Caco-2 (cell line): ENCODE results near the gene UTP4. TPM values are rescaled to one million over a fixed set of nuclear protein-coding genes. Genes with fewer than 3 reads are reported as not detected.

ENCODE experiments used
- BruUV-seq: library from RNA; stranded (reverse); fragments of 400-500 nt; replicated peaks from 2 replicates; lab custom pipeline; 2021; lab: Mats Ljungman, UMichigan
- CTCF ChIA-PET: fragments of 300-600 bp; sonication (Branson Sonifier 250); formaldehyde crosslinking; loops from one replicate; lab custom pipeline; 2022; ENCODE audit warnings: antibody characterized with exemption; lab: Charles Lee
- POLR2A ChIA-PET: fragments of 300-600 bp; sonication (Branson Sonifier 250); formaldehyde crosslinking; loops from one replicate; lab custom pipeline; 2022; ENCODE audit warnings: antibody characterized with exemption; lab: Charles Lee
- DNase-seq, 2 experiments: peaks; one replicate each; pipeline versions ENCODE4 v3.0.0 to v3.0.0-alpha.2; 2020 to 2022
- H3K27me3 ChIP-seq: replicated peaks from 2 replicates; pipeline ENCODE4 v1.6.0; 2011; ENCODE audit warnings: low read length; ENCODE audit not compliant: control insufficient read depth, insufficient read depth
- H3K36me3 ChIP-seq: 2 replicates; pipeline ENCODE4 v1.5.1; 2011; ENCODE audit warnings: low read length; ENCODE audit not compliant: control insufficient read depth, insufficient read depth
- H3K4me1 ChIP-seq: fragments of 250-450 bp; sonication (Bioruptor Pico); 2 replicates; pipeline ENCODE4 v1.5.1; 2020; ENCODE audit warnings: mild to moderate bottlenecking
- H3K4me3 ChIP-seq: 2 replicates; pipeline ENCODE4 v1.5.1; 2011; ENCODE audit warnings: low read depth, mild to moderate bottlenecking, control low read depth, low read length
- H3K9me3 ChIP-seq: fragments of 250-450 bp; sonication (Bioruptor Pico); 2 replicates; pipeline ENCODE4 v1.5.1; 2020; ENCODE audit warnings: mild to moderate bottlenecking, moderate library complexity
- H3K27ac Mint-ChIP-seq: one replicate; pipeline ENCODE4 v1.8.0; 2022; ENCODE audit warnings: mixed read lengths; ENCODE audit not compliant: unreplicated experiment
- H3K27me3 Mint-ChIP-seq: one replicate; pipeline ENCODE4 v1.8.0; 2022; ENCODE audit warnings: mixed read lengths; ENCODE audit not compliant: insufficient read depth, unreplicated experiment
- H3K36me3 Mint-ChIP-seq: one replicate; pipeline ENCODE4 v1.8.0; 2022; ENCODE audit warnings: mild to moderate bottlenecking, mixed read lengths; ENCODE audit not compliant: insufficient read depth, unreplicated experiment
- H3K4me1 Mint-ChIP-seq: one replicate; pipeline ENCODE4 v1.8.0; 2022; ENCODE audit warnings: low read depth, mixed read lengths; ENCODE audit not compliant: unreplicated experiment
- H3K4me3 Mint-ChIP-seq: one replicate; pipeline ENCODE4 v1.8.0; 2022; ENCODE audit warnings: mild to moderate bottlenecking, moderate library complexity, mixed read lengths; ENCODE audit not compliant: unreplicated experiment
- H3K9me3 Mint-ChIP-seq: one replicate; pipeline ENCODE4 v1.8.0; 2022; ENCODE audit warnings: mixed read lengths; ENCODE audit not compliant: unreplicated experiment
- intact Hi-C: fragments of 100-400 bp; cut with micrococcal nuclease; formaldehyde crosslinking; loops from one replicate; pipeline ENCODE4 v1.10.0; 2022; ENCODE audit not compliant: unreplicated experiment
- total RNA-seq: library from RNA; stranded (reverse); gene quantifications from 2 replicates; pipeline ENCODE4 v1.2.3, GENCODE V29; 2022
- TF ChIP-seq, protein P1 (sequence below), 2 experiments: fragments of 200-600 bp in 1 of 2; IDR thresholded peaks; 1 replicate in 1 of 2; 2 replicates in 1 of 2; pipeline versions ENCODE4 v1.5.1 to v1.8.0; 2011 to 2022; ENCODE audit warnings: antibody characterized with exemption in 1 of 2, control low read depth in 1 of 2, inconsistent platforms in 1 of 2, low read depth in 1 of 2, low read length in 1 of 2, mild to moderate bottlenecking in 1 of 2, moderate library complexity in 1 of 2; ENCODE audit not compliant: insufficient read depth in 1 of 2, severe bottlenecking in 1 of 2, unreplicated experiment in 1 of 2

Gene UTP4
- total RNA-seq, 1 experiment from 2014 or later: 126 TPM

DNA sequence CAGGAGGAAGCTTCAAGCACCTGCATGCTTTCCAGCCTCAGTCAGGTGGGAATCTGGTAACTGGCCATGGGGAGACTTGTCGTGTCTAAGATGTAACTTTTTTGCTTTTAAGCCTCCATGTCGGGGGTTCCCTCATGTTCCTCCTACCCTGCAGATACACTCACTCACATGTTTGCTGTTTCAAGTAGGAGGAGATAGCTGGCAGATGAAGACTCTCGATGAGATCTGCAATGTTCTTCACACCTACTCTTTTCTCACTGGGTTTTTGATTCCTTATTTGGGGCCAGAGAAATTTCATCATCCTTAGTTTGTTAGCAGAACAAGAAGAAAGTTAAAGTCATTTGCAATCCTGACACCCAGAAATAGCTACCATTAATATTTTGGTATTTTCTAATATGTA is 24.7 kb downstream of the UTP4 start:
- no peaks in the 10 kb centered on the region for H3K27me3 Mint-ChIP-seq
- Histone ChIP-seq H3K27me3 (no peaks in the 10 kb centered on the region), H3K9me3 (no peaks in the 10 kb centered on the region), H3K4me1 (no peaks in the 10 kb centered on the region), H3K36me3 (peaks cover 11% of the 10 kb centered on the region), H3K4me3 (no peak overlapping the region)
- ChIA-PET POLR2A (no interaction called here), CTCF (no interaction called here)
- TF ChIP-seq, protein P1, sequence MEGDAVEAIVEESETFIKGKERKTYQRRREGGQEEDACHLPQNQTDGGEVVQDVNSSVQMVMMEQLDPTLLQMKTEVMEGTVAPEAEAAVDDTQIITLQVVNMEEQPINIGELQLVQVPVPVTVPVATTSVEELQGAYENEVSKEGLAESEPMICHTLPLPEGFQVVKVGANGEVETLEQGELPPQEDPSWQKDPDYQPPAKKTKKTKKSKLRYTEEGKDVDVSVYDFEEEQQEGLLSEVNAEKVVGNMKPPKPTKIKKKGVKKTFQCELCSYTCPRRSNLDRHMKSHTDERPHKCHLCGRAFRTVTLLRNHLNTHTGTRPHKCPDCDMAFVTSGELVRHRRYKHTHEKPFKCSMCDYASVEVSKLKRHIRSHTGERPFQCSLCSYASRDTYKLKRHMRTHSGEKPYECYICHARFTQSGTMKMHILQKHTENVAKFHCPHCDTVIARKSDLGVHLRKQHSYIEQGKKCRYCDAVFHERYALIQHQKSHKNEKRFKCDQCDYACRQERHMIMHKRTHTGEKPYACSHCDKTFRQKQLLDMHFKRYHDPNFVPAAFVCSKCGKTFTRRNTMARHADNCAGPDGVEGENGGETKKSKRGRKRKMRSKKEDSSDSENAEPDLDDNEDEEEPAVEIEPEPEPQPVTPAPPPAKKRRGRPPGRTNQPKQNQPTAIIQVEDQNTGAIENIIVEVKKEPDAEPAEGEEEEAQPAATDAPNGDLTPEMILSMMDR (IDR thresholded peaks at IDR 0.05; ENCODE audit: insufficient read depth in 1 of 2, low read depth in 1 of 2, low read length in 1 of 2, severe bottlenecking in 1 of 2, unreplicated experiment in 1 of 2): no peak
- H3K36me3 Mint-ChIP-seq: peaks cover 94% of the 10 kb centered on the region
- intact Hi-C loops: no loop called here
- H3K4me3 Mint-ChIP-seq: no peak overlapping the region
- H3K9me3 Mint-ChIP-seq: no peaks in the 10 kb centered on the region
- no peaks in the 10 kb centered on the region for H3K4me1 Mint-ChIP-seq
- DNase-seq: no peak
- H3K27ac Mint-ChIP-seq: no peak overlapping the region
- BruUV-seq: no TSS peak

DNA sequence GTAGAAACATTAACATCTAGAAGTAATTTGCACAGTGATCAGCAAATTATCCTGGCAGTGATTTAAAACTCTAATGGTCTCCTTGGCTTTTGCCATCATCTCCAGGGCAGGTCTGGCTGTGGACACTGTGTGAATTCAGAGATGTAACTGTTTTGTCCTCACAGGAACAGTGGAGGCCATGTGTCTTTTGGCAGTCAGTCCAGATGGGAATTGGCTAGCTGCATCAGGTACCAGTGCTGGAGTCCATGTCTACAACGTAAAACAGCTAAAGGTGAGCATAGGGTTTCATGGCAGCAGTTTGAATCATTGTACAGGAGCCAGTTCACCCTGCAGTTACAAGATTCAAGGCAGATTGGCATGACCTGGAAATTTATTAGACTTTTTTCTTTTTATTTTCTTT is 27.7 kb downstream of the UTP4 start:
- Histone ChIP-seq H3K4me3 (no peak overlapping the region), H3K27me3 (no peaks in the 10 kb centered on the region), H3K36me3 (peaks cover 10% of the 10 kb centered on the region), H3K4me1 (no peaks in the 10 kb centered on the region), H3K9me3 (no peaks in the 10 kb centered on the region)
- ChIA-PET CTCF (interaction anchor here (0.7 kb wide), 1 partner anchor 925 kb away, joined by 7 read pairs; the partner anchor contains the start of gene ESRP2), POLR2A (no interaction called here)
- Mint-ChIP-seq H3K9me3 (no peaks in the 10 kb centered on the region), H3K27ac (no peak overlapping the region), H3K36me3 (peaks cover 98% of the 10 kb centered on the region), H3K27me3 (no peaks in the 10 kb centered on the region), H3K4me1 (no peaks in the 10 kb centered on the region), H3K4me3 (no peak overlapping the region)
- TF ChIP-seq, protein P1 (IDR thresholded peaks at IDR 0.05; ENCODE audit: insufficient read depth in 1 of 2, low read depth in 1 of 2, low read length in 1 of 2, severe bottlenecking in 1 of 2, unreplicated experiment in 1 of 2): no peak
- intact Hi-C loops: no loop called here
- no TSS peak for BruUV-seq
- DNase-seq: no peak

DNA sequence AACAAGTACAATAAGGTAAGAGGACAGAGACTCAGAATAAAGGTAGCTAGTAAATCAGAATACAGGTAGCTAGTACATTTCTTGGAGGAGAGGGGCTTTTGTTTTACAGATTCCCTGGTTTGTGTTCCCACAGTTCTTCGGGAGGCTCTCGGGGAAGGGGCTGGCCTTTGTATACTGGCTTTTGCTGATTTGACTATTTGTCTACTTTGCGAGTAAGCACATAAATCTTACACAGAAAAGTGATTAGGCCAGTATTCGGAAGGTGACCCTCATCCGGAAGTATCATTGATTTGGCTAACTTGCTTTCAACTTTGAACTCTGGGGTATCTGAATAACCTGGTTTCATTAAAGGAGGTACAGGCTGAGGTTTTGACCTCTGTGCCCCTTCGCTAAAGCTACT is 33.1 kb downstream of the UTP4 start:
- BruUV-seq: no TSS peak
- Mint-ChIP-seq H3K4me1 (peaks cover 7% of the 10 kb centered on the region), H3K4me3 (no peak overlapping the region), H3K36me3 (peaks cover 89% of the 10 kb centered on the region), H3K27me3 (no peaks in the 10 kb centered on the region), H3K9me3 (no peaks in the 10 kb centered on the region), H3K27ac (no peak overlapping the region)
- Histone ChIP-seq H3K36me3 (peaks cover 8% of the 10 kb centered on the region), H3K27me3 (no peaks in the 10 kb centered on the region), H3K4me3 (no peak overlapping the region), H3K9me3 (no peaks in the 10 kb centered on the region), H3K4me1 (peaks cover 9% of the 10 kb centered on the region)
- no peak for DNase-seq
- ChIA-PET POLR2A (interaction anchor here (0.6 kb wide), 1 partner anchor 12 kb away, joined by 3 read pairs; no protein-coding TSS in a partner anchor), CTCF (no interaction called here)
- TF ChIP-seq, protein P1 (IDR thresholded peaks at IDR 0.05; ENCODE audit: insufficient read depth in 1 of 2, low read depth in 1 of 2, low read length in 1 of 2, severe bottlenecking in 1 of 2, unreplicated experiment in 1 of 2): no peak
- intact Hi-C loops: no loop called here
